ENCODE results near the gene NELFE.

GRCh38 chr6:31927863-31928671 is 30.7 kb downstream of the NELFE start:
- TF ChIP-seq CTCF (conservative IDR thresholded peaks at IDR 0.05 in 1 of 2, IDR thresholded peaks at IDR 0.05 in 1 of 2; ENCODE audit: low read depth in 1 of 2, low read length in 2 of 2) (no peak), EZH2 (IDR thresholded peaks at IDR 0.05; ENCODE audit: low read length, missing control alignments) (no peak)

Measured in fibroblast of lung (primary cell).